SU-DHL-6 (cell line): Measurements from ENCODE around the gene SNX2.

Source experiments
- H2AFZ ChIP-seq: fragments of 200-600 bp; sonication (generic); 2 replicates; pipeline ENCODE4 v1.6.1; 2014; ENCODE audit warnings: low read depth, mild to moderate bottlenecking, moderate library complexity, mixed read lengths, antibody characterized with exemption, low read length; ENCODE audit not compliant: severe bottlenecking
- H3F3A ChIP-seq: fragments of 200-600 bp; shearing (Covaris generic); 2 replicates; pipeline ENCODE4 v1.6.0; 2016; ENCODE audit warnings: antibody characterized with exemption, mild to moderate bottlenecking; ENCODE audit not compliant: insufficient read depth
- H3K27ac ChIP-seq: fragments of 200-600 bp; sonication (generic); 2 replicates; pipeline ENCODE4 v1.5.1; 2016; ENCODE audit warnings: low read depth, mild to moderate bottlenecking, low read length, moderate library complexity, mixed read lengths
- H3K27me3 ChIP-seq: fragments of 200-600 bp; sonication (generic), shearing (Covaris generic); 2 replicates; pipeline ENCODE4 v1.6.0; 2014; ENCODE audit warnings: mild to moderate bottlenecking, low read length
- H3K36me3 ChIP-seq: fragments of 200-600 bp; sonication (generic); 2 replicates; pipeline ENCODE4 v1.6.1; 2014; ENCODE audit warnings: mild to moderate bottlenecking, low read length, mixed read lengths
- H3K4me2 ChIP-seq: fragments of 300-600, 200-600 bp; shearing (Covaris generic), sonication (generic); 2 replicates; pipeline ENCODE4 v1.6.0; 2014; ENCODE audit warnings: low read length, low read depth, mild to moderate bottlenecking; ENCODE audit not compliant: poor library complexity, severe bottlenecking
- H3K4me3 ChIP-seq: fragments of 200-600 bp; sonication (generic); 2 replicates; pipeline ENCODE4 v1.5.1; 2014; ENCODE audit warnings: antibody characterized with exemption, low read length, mild to moderate bottlenecking, mixed read lengths; ENCODE audit not compliant: insufficient read depth, poor library complexity, severe bottlenecking
- H3K79me2 ChIP-seq: fragments of 200-600 bp; sonication (generic); 2 replicates; pipeline ENCODE4 v1.6.1; 2014; ENCODE audit warnings: mild to moderate bottlenecking, low read length, moderate library complexity; ENCODE audit not compliant: insufficient read depth
- H3K9ac ChIP-seq: fragments of 200-600 bp; sonication (generic); 2 replicates; pipeline ENCODE4 v1.7.0; 2014; ENCODE audit warnings: mild to moderate bottlenecking, low read length
- H3K9me2 ChIP-seq: fragments of 200-600 bp; sonication (generic); replicated peaks from 2 replicates; pipeline ENCODE4 v1.6.1; 2014; ENCODE audit warnings: low read length; ENCODE audit not compliant: insufficient read depth
- H3K9me3 ChIP-seq: fragments of 200-600 bp; sonication (generic); 2 replicates; pipeline ENCODE4 v1.6.1; 2014; ENCODE audit warnings: low read length, mixed read lengths; ENCODE audit not compliant: insufficient read depth
- H4K20me1 ChIP-seq: fragments of 200-600 bp; sonication (generic); 2 replicates; pipeline ENCODE4 v1.6.1; 2014; ENCODE audit warnings: low read depth, mild to moderate bottlenecking, antibody characterized with exemption, low read length, moderate library complexity, mixed read lengths
- CTCF ChIP-seq: fragments of 200-600 bp; sonication (generic); IDR thresholded peaks from one replicate; pipeline ENCODE4 v1.5.1; 2017; ENCODE audit warnings: antibody characterized with exemption, mild to moderate bottlenecking, low read length, moderate library complexity; ENCODE audit not compliant: insufficient read depth, poor library complexity, severe bottlenecking
- EZH2phosphoT487 ChIP-seq: fragments of 200-600 bp; sonication (generic), shearing (Covaris generic); conservative IDR thresholded peaks from 2 replicates; pipeline ENCODE4 v1.6.1; 2018; ENCODE audit warnings: mild to moderate bottlenecking, antibody characterized with exemption, low read length, moderate library complexity, mixed read lengths

SNX2 gene

GRCh38 chr5:122789461-122790171 lies 14.7 kb downstream of the SNX2 start:
- no peak overlapping the region for H3K27ac ChIP-seq
- H3K79me2 ChIP-seq = peaks cover 90% of the 10 kb centered on the region
- 0 out of 2 replicates have a peak, but pooled peaks cover under 1% of the 10 kb centered on the region for H3K9me3 ChIP-seq
- H3F3A ChIP-seq = no peaks in the 10 kb centered on the region
- no peak overlapping the region for H3K4me3 ChIP-seq
- H3K9me2 ChIP-seq = no peaks in the 10 kb centered on the region
- H2AFZ ChIP-seq = no peak overlapping the region
- no peak overlapping the region for H3K9ac ChIP-seq
- peaks cover 11% of the 10 kb centered on the region; the same call in 1 of the 2 replicates for H3K36me3 ChIP-seq
- no peaks in the 10 kb centered on the region for H3K27me3 ChIP-seq
- H3K4me2 ChIP-seq = no peak overlapping the region
- no peak for TF ChIP-seq EZH2phosphoT487
- no peak for TF ChIP-seq CTCF
- no peaks in the 10 kb centered on the region for H4K20me1 ChIP-seq

- TF ChIP-seq EZH2phosphoT487 (no peak), CTCF (no peak)
- 0 out of 2 replicates have a peak, but pooled peaks cover 5% of the 10 kb centered on the region for H3K9me3 ChIP-seq
- no peaks in the 10 kb centered on the region for H3K27me3 ChIP-seq
- no peak overlapping the region for H3K27ac ChIP-seq
- peaks cover 15% of the 10 kb centered on the region; the same call in 1 of the 2 replicates for H3K36me3 ChIP-seq
- H3F3A ChIP-seq = peaks cover 4% of the 10 kb centered on the region
- no peaks in the 10 kb centered on the region for H4K20me1 ChIP-seq
- no peak overlapping the region for H3K9ac ChIP-seq
- H3K9me2 ChIP-seq = no peaks in the 10 kb centered on the region
- H3K79me2 ChIP-seq = peaks cover 88% of the 10 kb centered on the region
- no peak overlapping the region for H3K4me2 ChIP-seq
- no peak overlapping the region for H3K4me3 ChIP-seq
- no peak overlapping the region for H2AFZ ChIP-seq
Observed at GRCh38 chr5:122790354-122791103, 15.6 kb downstream of the SNX2 start.

DNA sequence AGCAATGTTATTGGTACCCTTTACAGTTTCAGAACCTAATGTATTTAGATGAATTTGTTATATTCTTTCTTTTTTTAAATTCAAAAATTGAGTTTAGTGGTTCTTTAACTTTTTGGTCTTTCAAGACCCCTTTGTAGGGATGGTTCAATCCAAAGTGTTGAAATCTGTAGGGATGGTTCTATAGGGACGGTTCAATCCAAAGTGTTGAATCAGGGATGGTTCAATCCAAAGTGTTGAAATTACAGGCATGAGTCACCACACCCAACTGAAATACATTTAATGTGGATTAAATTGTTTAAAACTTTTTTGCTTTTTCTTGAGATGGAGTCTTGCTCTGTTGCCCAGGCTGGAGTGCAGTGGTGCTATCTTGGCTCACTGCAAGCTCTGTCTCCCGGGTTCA lies 30.6 kb downstream of the SNX2 start:
- Histone ChIP-seq H3K36me3 (peaks cover 17% of the 10 kb centered on the region), H4K20me1 (no peaks in the 10 kb centered on the region), H3F3A (no peaks in the 10 kb centered on the region), H3K27me3 (no peaks in the 10 kb centered on the region), H3K4me2 (no peak overlapping the region), H2AFZ (no peak overlapping the region), H3K4me3 (no peak overlapping the region), H3K9me2 (no peaks in the 10 kb centered on the region), H3K9me3 (no peaks in the 10 kb centered on the region), H3K27ac (no peak overlapping the region), H3K79me2 (no peaks in the 10 kb centered on the region), H3K9ac (no peak overlapping the region)
- TF ChIP-seq CTCF (no peak), EZH2phosphoT487 (no peak)
